ENCODE data around the gene DAZAP2. TPM values are rescaled to one million over a fixed set of nuclear protein-coding genes. Genes with fewer than 3 reads are reported as not detected.
"Not testable (repeated sequence)": the region's sequence is repeated elsewhere in the genome, so short reads cannot be mapped to it uniquely, and the experiment has no call there.

The DAZAP2 gene
- polyA plus RNA-seq, 3 donors: 975 to 2,004 (median 1,697) TPM

DNA sequence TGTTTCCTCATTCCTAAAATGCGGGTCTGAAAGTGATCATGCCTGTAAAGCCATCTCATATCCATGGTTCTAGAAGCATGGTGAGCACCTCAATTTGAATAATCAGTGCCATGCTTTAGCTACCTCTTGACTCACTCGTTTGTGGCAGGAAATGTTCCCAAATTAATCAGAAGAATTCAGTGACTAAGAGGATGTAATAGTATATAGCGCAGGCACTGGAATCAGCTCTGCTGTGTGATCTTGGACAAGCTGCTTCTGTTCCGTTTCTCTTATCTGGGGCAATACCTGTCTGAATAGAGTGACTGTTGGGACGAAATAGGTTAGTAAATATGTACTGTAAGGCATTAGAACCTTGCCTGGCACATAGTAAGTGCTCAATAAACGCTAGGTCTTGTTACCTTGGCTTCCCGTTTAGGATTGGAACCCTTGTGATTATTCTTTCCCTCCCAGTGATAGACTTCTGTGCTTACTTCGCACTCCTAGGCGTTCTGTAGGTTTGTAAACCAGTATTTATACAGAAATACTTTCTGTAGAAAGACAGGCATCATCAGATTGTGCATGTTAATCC, 32.4 kb downstream of the DAZAP2 start:
- Histone ChIP-seq H3K27ac (ENCODE audit: low read depth in 1 of 2, low read length in 2 of 2) (no peak overlapping the region), H2AFZ (ENCODE audit: insufficient read depth, low read depth, low read length, poor library complexity, severe bottlenecking) (peak overlapping the region; percentile 87), H3K27me3 (ENCODE audit: control insufficient read depth in 2 of 2, insufficient read depth in 2 of 2, low read length in 2 of 2) (peaks cover 20 to 35% of the 10 kb centered on the region in 2 donors), H4K20me1 (ENCODE audit: insufficient read depth, low read length) (no peaks in the 10 kb centered on the region), H3K4me2 (replicated peaks; ENCODE audit: extremely low read depth, low read length, poor library complexity, severe bottlenecking) (peak overlapping the region; percentile 93), H3K9ac (ENCODE audit: insufficient read depth, low read length, poor library complexity, severe bottlenecking) (peak overlapping the region; percentile 69), H3K36me3 (replicated peaks in 1 of 2; ENCODE audit: control insufficient read depth in 1 of 2, insufficient read depth in 2 of 2, low read length in 2 of 2) (no peaks in the 10 kb centered on the region), H3K9me3 (replicated peaks in 1 of 2; ENCODE audit: control insufficient read depth in 1 of 2, insufficient read depth in 1 of 2, low read length in 2 of 2) (peaks cover 0 to 5% of the 10 kb centered on the region in 2 donors), H3K79me2 (ENCODE audit: insufficient read depth, low read length) (no peaks in the 10 kb centered on the region), H3K4me3 (replicated peaks in 1 of 3; ENCODE audit: low read depth in 2 of 3, low read length in 3 of 3) (peak overlapping the region; percentile 62 to 90 (median 75)), H3K4me1 (ENCODE audit: control insufficient read depth in 1 of 2, insufficient read depth in 2 of 2, low read length in 2 of 2) (peaks cover 16 to 21% of the 10 kb centered on the region in 2 donors)
- Mint-ChIP-seq H3K9me3 (peaks cover 0 to 8% (median 2%) of the 10 kb centered on the region in 7 donors), H3K27ac (peak overlapping the region in 1 of 7 donors; percentile 50), H3K4me3 (peak overlapping the region; percentile 95 to 98), H3K4me1 (peaks cover 18% of the 10 kb centered on the region), H3K36me3 (peaks cover 0 to 15% of the 10 kb centered on the region in 2 donors), H3K27me3 (ENCODE audit: low read depth in 3 of 3) (peaks cover 35 to 51% (median 41%) of the 10 kb centered on the region in 3 donors)
- WGBS (ENCODE audit: insufficient coverage): 44% methylated on average over 4 of the region's 9 CpGs
- intact Hi-C loops (cut with micrococcal nuclease): no loop called here
- DNase-seq: peak in 2 of 3 donors; percentile 21 to 43
- TF ChIP-seq, protein P1, sequence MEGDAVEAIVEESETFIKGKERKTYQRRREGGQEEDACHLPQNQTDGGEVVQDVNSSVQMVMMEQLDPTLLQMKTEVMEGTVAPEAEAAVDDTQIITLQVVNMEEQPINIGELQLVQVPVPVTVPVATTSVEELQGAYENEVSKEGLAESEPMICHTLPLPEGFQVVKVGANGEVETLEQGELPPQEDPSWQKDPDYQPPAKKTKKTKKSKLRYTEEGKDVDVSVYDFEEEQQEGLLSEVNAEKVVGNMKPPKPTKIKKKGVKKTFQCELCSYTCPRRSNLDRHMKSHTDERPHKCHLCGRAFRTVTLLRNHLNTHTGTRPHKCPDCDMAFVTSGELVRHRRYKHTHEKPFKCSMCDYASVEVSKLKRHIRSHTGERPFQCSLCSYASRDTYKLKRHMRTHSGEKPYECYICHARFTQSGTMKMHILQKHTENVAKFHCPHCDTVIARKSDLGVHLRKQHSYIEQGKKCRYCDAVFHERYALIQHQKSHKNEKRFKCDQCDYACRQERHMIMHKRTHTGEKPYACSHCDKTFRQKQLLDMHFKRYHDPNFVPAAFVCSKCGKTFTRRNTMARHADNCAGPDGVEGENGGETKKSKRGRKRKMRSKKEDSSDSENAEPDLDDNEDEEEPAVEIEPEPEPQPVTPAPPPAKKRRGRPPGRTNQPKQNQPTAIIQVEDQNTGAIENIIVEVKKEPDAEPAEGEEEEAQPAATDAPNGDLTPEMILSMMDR (IDR thresholded peaks at IDR 0.05): no peak

DNA sequence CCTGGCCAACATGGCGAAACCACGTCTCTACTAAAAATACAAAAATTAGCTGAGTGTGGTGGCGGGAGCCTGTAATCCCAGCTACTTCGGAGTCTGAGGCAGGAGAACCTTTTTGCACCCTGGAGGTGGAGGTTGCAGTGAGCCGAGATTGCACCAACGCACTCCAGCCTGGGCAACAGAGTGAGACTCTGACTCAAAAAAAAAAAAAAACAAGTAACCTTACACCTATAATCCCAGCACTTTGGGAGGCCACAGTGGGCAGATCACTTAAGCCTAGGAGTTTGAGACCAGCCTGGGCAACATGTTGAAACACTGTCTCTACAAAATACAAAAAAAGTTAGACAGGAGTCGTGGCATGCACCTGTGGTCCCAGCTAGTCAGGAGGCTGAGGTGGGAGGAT, 34.2 kb downstream of the DAZAP2 start:
- Mint-ChIP-seq H3K27me3 (ENCODE audit: low read depth in 3 of 3) (peaks cover 35 to 44% (median 36%) of the 10 kb centered on the region in 3 donors), H3K4me1 (peaks cover 18% of the 10 kb centered on the region), H3K36me3 (peaks cover 6 to 19% of the 10 kb centered on the region in 2 donors)
- Histone ChIP-seq H3K27me3 (ENCODE audit: control insufficient read depth in 2 of 2, insufficient read depth in 2 of 2, low read length in 2 of 2) (peaks cover 20 to 34% of the 10 kb centered on the region in 2 donors), H3K4me1 (ENCODE audit: control insufficient read depth in 1 of 2, insufficient read depth in 2 of 2, low read length in 2 of 2) (peaks cover 16 to 21% of the 10 kb centered on the region in 2 donors)
- H3K9me3 Mint-ChIP-seq; H4K20me1 ChIP-seq (ENCODE audit: insufficient read depth, low read length); H3K79me2 ChIP-seq (ENCODE audit: insufficient read depth, low read length); H3K4me3 ChIP-seq (replicated peaks in 1 of 3; ENCODE audit: low read depth in 2 of 3, low read length in 3 of 3); H3K4me3 Mint-ChIP-seq; intact Hi-C loops (cut with micrococcal nuclease); H3K9me3 ChIP-seq (replicated peaks in 1 of 2; ENCODE audit: control insufficient read depth in 1 of 2, insufficient read depth in 1 of 2, low read length in 2 of 2); H2AFZ ChIP-seq (ENCODE audit: insufficient read depth, low read depth, low read length, poor library complexity, severe bottlenecking); H3K27ac Mint-ChIP-seq; H3K36me3 ChIP-seq (replicated peaks in 1 of 2; ENCODE audit: control insufficient read depth in 1 of 2, insufficient read depth in 2 of 2, low read length in 2 of 2); H3K27ac ChIP-seq (ENCODE audit: low read depth in 1 of 2, low read length in 2 of 2); H3K4me2 ChIP-seq (replicated peaks; ENCODE audit: extremely low read depth, low read length, poor library complexity, severe bottlenecking); DNase-seq; H3K9ac ChIP-seq (ENCODE audit: insufficient read depth, low read length, poor library complexity, severe bottlenecking): not testable (repeated sequence)
- 100% methylated on average over 1 of the region's 7 CpGs for WGBS (ENCODE audit: insufficient coverage)

Data from CD14-positive monocyte (primary cell).